GM10248 (cell line): Measurements from ENCODE around the gene HSP90AB1.

Experiments used
- CTCF ChIA-PET: fragments of 300-600 bp; sonication (Branson Sonifier 250); formaldehyde crosslinking; extraction: SDS; loops from one replicate; lab custom pipeline; 2021; ENCODE audit warnings: antibody characterized with exemption; lab: Yijun Ruan, JAX
- POLR2A ChIA-PET: fragments of 350-650 bp; sonication (Branson Sonifier 250); formaldehyde crosslinking; extraction: SDS; loops from one replicate; lab custom pipeline; 2020; ENCODE audit warnings: antibody characterized with exemption; lab: Yijun Ruan, JAX
- DNase-seq: peaks from one replicate; pipeline ENCODE4 v3.0.0; 2012; ENCODE audit errors: extremely low spot score
- TF ChIP-seq, protein P1 (sequence below): IDR thresholded peaks from 2 replicates; pipeline ENCODE4 v1.5.1; 2012; ENCODE audit warnings: mild to moderate bottlenecking, low read depth; ENCODE audit errors: extremely low read depth, missing control alignments, control extremely low read depth

The HSP90AB1 gene

DNA sequence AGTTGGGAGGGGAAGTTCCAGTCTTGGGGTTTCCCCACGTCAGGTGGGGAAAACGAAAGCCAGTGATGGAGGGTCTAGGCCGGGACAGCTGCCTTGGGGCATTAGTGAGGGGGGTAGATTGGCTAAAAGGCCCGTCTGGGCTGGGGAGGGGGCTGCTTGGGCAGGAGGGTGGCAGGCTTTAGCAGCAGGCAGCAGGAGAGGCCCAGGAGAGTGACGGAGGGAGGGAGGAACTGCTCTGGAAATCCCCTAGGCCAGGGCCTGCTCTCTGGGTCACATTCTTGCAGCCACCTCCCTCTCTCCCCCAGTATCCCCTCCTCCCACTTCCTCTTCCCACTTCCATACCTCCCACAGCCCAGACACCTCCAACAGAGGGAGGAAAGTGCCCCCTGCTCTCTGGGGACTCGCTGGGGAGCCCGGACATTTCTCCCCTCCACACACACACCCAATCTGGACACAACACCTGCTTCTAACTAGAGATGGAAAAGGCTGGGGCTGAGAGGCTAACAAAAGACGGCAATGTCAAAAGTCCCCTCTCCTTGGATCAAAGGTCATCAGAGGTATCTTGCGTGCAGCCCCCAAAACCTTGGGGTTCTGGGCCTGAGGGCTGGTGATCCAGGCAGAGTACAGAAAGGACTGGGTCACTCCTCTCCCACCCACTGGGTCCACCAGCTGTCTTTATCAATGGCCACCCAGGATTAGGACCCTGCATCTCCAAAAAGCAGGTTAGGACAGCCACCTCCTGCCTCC, 16.6 kb downstream of the HSP90AB1 start:
- ChIA-PET CTCF (interaction anchor here (0.8 to 7.3 kb wide), 7 partner anchors 10 to 90 kb away, joined by 3 to 182 read pairs (median 5); partner anchors contain the start of gene AARS2), POLR2A (interaction anchor here (1.6 to 2.7 kb wide), 2 partner anchors 17 kb away, joined by 8 to 19 read pairs; partner anchors contain the start of gene HSP90AB1)

DNA sequence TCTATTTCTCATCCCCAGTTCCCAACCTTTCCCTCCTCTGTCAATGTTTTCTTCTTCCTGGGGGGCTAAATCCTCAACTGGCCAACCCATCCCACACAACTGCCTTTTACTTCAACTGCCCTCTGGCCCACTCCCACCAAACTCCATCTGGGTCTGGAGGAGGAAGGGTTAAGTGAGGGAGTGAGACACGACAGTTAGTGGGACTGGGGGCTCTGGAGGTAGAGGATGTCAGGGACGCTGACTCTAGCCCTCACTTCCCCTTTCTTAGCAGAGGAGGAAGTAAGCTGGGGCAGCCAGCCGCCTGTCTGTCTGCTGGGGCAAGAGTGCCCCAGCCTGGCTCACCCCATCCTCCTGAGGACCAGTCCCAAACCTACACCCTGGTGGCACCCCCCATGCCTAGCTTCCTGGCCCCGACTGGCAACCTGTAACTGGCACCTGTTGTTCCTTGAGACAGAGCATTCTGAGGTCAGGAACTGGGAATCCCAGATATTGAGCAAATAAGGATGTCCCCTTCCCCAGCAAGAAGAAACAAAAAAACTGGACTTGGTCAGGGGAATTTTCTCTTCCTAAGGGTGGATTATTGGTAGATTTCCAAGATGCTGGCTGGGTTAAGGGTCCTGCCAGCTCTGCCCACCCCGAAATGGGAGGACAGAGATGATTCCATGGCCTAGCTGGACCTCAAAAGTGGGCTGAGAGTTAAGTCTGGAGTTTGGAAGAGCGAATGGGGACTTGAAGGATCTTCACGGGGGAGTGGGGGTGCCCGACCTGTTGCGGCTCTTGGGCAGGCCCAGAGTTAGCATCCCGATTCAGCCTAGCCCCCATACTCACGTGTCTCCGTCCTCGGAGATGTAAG, 17.5 kb downstream of the HSP90AB1 start:
- ChIA-PET POLR2A (interaction anchor here (1.6 kb wide), 1 partner anchor 18 kb away, joined by 8 read pairs; the partner anchor contains the start of gene HSP90AB1), CTCF (interaction anchor here (0.8 to 7.3 kb wide), 4 partner anchors 11 to 91 kb away, joined by 3 to 182 read pairs (median 4); partner anchors contain the start of gene AARS2)
- DNase-seq = peak; percentile 68
- TF ChIP-seq, protein P1, sequence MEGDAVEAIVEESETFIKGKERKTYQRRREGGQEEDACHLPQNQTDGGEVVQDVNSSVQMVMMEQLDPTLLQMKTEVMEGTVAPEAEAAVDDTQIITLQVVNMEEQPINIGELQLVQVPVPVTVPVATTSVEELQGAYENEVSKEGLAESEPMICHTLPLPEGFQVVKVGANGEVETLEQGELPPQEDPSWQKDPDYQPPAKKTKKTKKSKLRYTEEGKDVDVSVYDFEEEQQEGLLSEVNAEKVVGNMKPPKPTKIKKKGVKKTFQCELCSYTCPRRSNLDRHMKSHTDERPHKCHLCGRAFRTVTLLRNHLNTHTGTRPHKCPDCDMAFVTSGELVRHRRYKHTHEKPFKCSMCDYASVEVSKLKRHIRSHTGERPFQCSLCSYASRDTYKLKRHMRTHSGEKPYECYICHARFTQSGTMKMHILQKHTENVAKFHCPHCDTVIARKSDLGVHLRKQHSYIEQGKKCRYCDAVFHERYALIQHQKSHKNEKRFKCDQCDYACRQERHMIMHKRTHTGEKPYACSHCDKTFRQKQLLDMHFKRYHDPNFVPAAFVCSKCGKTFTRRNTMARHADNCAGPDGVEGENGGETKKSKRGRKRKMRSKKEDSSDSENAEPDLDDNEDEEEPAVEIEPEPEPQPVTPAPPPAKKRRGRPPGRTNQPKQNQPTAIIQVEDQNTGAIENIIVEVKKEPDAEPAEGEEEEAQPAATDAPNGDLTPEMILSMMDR = no peak

More for the DNA sequence above, 16.6 kb downstream of the HSP90AB1 start:
- peak; percentile 58 for DNase-seq
- TF ChIP-seq, protein P1 = no peak

DNA sequence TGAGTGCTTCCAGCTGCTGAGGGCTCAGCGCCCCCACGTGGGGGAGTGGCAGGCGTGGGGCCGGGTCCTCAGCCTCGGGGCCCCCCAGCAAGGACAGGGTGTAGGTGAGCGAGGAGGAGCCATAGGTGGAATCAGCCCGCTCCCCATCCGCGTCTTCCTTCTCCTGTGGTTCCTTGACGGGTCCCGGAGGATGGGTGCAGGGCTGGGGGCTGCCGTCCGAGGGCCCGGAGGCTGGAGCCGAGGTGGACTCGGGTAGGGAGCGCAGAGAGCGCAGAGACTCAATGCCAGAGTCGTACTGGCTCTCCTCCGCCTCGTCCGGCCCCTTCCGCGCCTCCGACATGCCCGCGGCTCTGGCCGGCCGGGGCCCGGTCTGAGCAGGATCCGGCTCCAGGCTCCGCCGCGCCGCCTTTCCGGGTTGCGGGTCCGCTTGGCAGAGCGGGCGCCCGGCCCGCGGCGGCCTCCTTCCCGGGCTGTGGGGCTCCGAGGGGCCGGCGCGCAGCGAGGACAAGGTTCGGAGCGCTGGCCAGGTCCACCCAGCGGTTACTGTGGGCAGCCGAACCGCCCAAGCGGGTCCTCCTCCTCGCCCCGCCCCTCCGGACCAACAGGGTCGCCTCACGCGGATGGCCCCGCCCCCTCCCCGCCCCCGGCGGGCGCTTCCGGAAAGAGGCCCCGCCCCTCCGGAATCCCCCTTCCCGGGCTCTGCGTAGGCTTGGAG, 18.3 kb downstream of the HSP90AB1 start, which contains the start of gene NFKBIE:
TSS of gene NFKBIE (minus strand) at position 545 of the 715 bp plus-strand sequence. CDS start at position 340, 205 bp downstream.
- ChIA-PET POLR2A (interaction anchor here (1.6 kb wide), 1 partner anchor 18 kb away, joined by 8 read pairs; the partner anchor contains the start of gene HSP90AB1), CTCF (interaction anchor here (1.1 to 7.3 kb wide), 4 partner anchors 12 to 92 kb away, joined by 4 to 182 read pairs (median 74); partner anchors contain the start of gene AARS2)
- peak; percentile 94 for DNase-seq
- TF ChIP-seq, protein P1 = peak; percentile 73

DNA sequence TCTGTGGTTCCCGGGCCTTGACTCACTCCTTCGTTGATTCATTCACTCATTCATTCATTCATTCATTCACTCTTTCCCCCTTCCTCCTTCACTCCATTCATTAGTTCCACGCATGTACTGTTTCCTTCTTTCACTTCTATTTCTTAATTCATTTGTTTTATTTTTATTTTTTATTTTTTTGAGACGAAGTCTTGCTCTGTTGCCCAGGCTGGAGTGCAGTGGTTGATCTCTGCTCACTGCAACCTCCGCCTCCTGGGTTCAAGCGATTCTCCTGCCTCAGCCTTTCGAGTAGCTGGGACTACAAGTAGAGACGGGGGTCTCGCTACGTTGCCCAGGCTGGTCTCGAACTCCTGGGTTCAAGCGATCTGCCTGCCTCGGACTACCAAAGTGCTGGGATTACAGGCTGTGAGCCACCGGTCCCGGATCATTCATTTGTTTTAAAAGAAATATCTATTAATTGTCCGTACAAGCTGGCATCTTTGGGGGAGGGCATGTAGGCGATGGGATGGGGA, 18.9 kb downstream of the HSP90AB1 start:
- POLR2A ChIA-PET = no interaction called here

DNA sequence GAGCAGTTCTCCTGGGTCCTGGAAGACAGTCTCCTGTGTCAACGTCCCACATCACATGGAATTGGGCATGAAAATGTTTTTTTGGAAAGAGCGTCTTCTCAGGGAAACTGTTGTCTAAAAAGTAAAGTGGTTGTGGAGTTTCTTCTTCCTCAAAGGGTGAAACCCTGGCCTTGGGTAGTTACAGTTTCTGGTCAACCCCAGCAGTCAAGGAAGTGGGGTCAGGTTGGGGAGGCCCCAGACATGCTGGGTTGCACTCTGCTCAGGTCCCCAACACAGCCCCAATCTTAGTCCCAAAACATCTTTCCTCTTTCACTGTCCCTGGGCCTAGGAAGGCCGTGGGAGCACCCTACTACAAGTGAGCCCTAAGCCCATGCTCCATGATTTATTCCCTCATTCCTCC, 19.4 kb downstream of the HSP90AB1 start:
- ChIA-PET CTCF (interaction anchor here (0.7 to 7.3 kb wide), 23 partner anchors 8 to 165 kb away, joined by 3 to 182 read pairs (median 9); partner anchors contain the start of genes AARS2 and MYMX), POLR2A (interaction anchor here (1.2 kb wide), 1 partner anchor 20 kb away, joined by 7 read pairs; the partner anchor contains the start of gene HSP90AB1)
- TF ChIP-seq, protein P1 = no peak
- DNase-seq = peak; percentile 81

More for the DNA sequence above, 18.9 kb downstream of the HSP90AB1 start:
- DNase-seq = no peak
- CTCF ChIA-PET = interaction anchor here (4.4 to 7.3 kb wide), 3 partner anchors 21 to 72 kb away, joined by 39 to 182 read pairs (median 142); partner anchors contain the start of gene AARS2
- TF ChIP-seq, protein P1 = no peak
